Measurements from ENCODE around the gene ETS1.

ETS1 gene

DNA sequence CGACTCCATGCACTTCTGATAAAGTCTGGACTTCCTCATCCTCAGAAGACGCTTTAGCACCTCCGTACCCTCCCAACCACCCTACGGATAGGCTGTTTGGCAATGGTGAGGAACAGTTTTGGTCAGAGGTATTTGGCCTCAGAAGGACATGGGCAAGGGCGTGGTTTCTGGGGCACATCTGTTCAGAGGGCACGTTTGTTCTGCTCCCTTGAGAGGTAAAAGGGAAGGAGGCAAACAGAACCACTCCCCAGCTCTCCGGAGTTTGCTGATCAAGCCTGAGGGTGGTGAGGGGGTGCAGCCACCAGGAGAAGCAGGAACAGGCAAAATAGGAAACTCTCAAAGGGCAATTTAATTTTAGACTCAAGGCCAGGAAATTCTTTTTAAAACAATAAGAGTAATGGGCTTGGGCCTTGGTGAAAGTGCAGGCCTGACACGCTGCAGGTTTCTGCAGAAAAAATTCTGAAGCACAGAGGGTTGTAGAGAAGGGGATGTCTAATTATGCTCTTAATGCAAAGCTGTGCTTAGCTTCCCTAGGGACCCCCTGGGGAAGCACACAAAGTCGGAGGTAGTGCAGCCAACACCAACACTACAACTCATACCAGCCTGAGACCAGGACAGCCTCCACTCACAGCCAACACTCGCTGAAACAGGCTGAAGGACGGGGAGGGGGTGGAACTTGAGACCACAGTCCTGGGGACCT, 23.3 kb downstream of the ETS1 start:
- Mint-ChIP-seq H3K27me3 (no peaks in the 10 kb centered on the region), H3K27ac (peak overlapping the region; percentile 87), H3K36me3 (no peaks in the 10 kb centered on the region), H3K9me3 (no peaks in the 10 kb centered on the region), H3K4me3 (peak overlapping the region; percentile 57), H3K4me1 (peaks cover 38% of the 10 kb centered on the region)
- ATAC-seq (ENCODE audit: low read depth) (peak; percentile 95), DNase-seq (ENCODE audit: low spot score in 2 of 2) (peak; percentile 32 to 34)

GRCh38 chr11:128563308-128563707, 24.1 kb downstream of the ETS1 start:
- Mint-ChIP-seq H3K36me3 (no peaks in the 10 kb centered on the region), H3K4me3 (peak overlapping the region; percentile 57), H3K27ac (peak overlapping the region; percentile 87), H3K9me3 (no peaks in the 10 kb centered on the region), H3K27me3 (no peaks in the 10 kb centered on the region), H3K4me1 (peaks cover 34% of the 10 kb centered on the region)
- ATAC-seq (ENCODE audit: low read depth) (no peak), DNase-seq (ENCODE audit: low spot score in 2 of 2) (no peak)

- ATAC-seq (ENCODE audit: low read depth) (no peak), DNase-seq (ENCODE audit: low spot score in 2 of 2) (no peak)
- no peak overlapping the region for H3K27ac Mint-ChIP-seq
- no peak overlapping the region for H3K4me3 Mint-ChIP-seq
- H3K27me3 Mint-ChIP-seq = no peaks in the 10 kb centered on the region
- no peaks in the 10 kb centered on the region for H3K36me3 Mint-ChIP-seq
- H3K4me1 Mint-ChIP-seq = peaks cover 26% of the 10 kb centered on the region
- no peaks in the 10 kb centered on the region for H3K9me3 Mint-ChIP-seq
These were observed 27.8 kb downstream of the ETS1 start for GRCh38 chr11:128559496-128560103.

DNA sequence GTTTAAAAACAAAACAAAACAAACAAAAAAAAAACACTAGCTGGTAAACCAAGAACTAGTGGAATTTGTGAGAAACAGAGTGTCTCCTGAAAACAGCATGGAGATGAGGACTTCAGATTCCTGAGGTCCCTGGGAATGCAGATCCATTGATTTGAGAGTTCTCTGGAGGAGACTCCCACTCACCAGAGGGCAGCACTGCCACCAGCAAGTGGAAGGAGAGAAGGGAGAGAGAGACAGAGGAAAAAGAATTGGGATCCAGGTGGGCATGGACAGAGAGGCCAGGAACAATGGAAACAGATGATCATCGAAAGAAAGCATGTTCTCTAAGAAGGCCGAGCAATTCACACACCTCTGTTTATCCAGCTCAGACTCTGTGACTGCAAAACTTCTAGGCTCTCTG, 31.8 kb downstream of the ETS1 start:
- ATAC-seq (ENCODE audit: low read depth) (no peak), DNase-seq (ENCODE audit: low spot score in 2 of 2) (no peak)
- no peak overlapping the region for H3K27ac Mint-ChIP-seq
- no peak overlapping the region for H3K4me3 Mint-ChIP-seq
- no peaks in the 10 kb centered on the region for H3K36me3 Mint-ChIP-seq
- H3K4me1 Mint-ChIP-seq = peaks cover 40% of the 10 kb centered on the region
- no peaks in the 10 kb centered on the region for H3K27me3 Mint-ChIP-seq
- no peaks in the 10 kb centered on the region for H3K9me3 Mint-ChIP-seq

DNA sequence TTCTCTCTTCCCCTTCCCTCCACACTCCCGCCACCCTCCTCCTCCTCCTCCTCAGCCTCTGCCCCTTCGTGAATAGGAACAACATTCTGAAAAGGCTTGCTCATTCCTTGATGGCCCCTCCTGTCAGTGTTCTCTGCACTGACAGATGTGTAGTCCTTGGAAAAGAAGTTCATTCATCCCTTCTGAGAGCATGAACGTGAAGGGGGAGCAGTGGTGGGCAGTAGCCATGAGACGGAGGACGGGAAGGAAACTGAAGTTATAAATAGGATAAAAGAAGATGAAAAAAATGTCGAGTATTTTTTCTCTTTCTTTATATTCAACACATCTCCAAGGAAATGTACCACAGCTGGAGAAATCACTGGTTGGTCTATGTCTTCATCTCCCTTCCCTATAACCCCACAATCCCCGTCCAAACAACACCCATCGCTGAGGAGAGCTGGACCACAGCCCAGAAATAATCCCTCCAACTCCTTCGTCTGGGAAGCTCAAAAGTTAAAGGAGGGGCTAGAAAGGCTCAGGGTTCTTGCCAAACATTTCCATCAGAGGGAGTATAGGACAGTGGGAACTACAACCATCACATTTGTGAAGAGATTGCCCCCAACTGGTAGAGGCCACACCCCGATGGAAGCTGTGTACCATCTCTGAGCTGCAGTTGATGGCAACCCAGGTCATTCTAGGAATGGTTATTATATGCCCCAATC, 33.5 kb downstream of the ETS1 start:
- H3K4me1 Mint-ChIP-seq = peaks cover 45% of the 10 kb centered on the region
- H3K4me3 Mint-ChIP-seq = peak overlapping the region; percentile 79
- no peak for ATAC-seq (ENCODE audit: low read depth)
- H3K9me3 Mint-ChIP-seq = no peaks in the 10 kb centered on the region
- DNase-seq (ENCODE audit: low spot score in 2 of 2) = no peak
- H3K36me3 Mint-ChIP-seq = no peaks in the 10 kb centered on the region
- H3K27me3 Mint-ChIP-seq = no peaks in the 10 kb centered on the region
- H3K27ac Mint-ChIP-seq = peak overlapping the region; percentile 95

GRCh38 chr11:128552783-128553661, 34.3 kb downstream of the ETS1 start:
- ATAC-seq (ENCODE audit: low read depth) = peak; percentile 71
- H3K4me1 Mint-ChIP-seq = peaks cover 47% of the 10 kb centered on the region

DNA sequence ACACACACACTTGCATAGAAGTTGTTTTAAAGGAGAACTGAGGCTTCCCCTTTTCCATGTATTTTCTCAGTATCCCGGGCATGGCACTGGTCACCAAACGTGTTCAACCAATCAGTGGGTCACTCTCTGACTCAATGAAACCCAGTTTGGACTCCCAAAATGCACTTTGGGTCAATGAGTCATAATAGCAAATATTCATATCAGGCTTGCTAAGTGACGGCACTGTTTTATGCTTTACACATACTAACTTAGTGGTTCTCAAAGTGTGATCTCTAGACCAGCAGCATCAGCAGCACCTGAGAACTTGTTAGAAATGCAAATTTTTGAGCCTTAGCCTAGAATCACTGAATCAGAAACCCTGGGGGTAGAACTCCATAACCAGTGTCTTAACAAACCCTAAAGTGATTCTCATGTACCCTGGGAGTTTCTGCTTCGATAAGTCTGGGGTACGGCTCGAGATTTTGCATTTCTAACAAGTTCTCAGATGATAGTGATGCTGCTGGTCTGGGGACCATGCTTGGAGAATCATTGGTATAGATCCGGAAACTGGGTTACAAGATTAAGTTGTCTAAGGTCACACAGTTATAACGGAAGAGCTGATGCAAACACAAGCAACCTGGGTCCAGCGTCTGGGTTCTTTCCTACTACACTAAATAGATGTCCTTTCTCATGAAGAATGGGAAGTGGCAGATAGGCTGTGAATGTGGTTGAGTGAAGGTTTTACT, 35.6 kb downstream of the ETS1 start:
- peaks cover 51% of the 10 kb centered on the region for H3K4me1 Mint-ChIP-seq
- H3K9me3 Mint-ChIP-seq = no peaks in the 10 kb centered on the region
- no peaks in the 10 kb centered on the region for H3K27me3 Mint-ChIP-seq
- peak overlapping the region; percentile 95 for H3K27ac Mint-ChIP-seq
- no peaks in the 10 kb centered on the region for H3K36me3 Mint-ChIP-seq
- DNase-seq (ENCODE audit: low spot score in 2 of 2) (peak; percentile 47 to 62), ATAC-seq (ENCODE audit: low read depth) (peak; percentile 63)
- peak overlapping the region; percentile 79 for H3K4me3 Mint-ChIP-seq

More at GRCh38 chr11:128552783-128553661, 34.3 kb downstream of the ETS1 start:
- peak overlapping the region; percentile 79 for H3K4me3 Mint-ChIP-seq
- no peaks in the 10 kb centered on the region for H3K27me3 Mint-ChIP-seq
- no peaks in the 10 kb centered on the region for H3K9me3 Mint-ChIP-seq
- H3K36me3 Mint-ChIP-seq = no peaks in the 10 kb centered on the region
- DNase-seq (ENCODE audit: low spot score in 2 of 2) = peak; percentile 59 to 77
- peak overlapping the region; percentile 95 for H3K27ac Mint-ChIP-seq

DNA sequence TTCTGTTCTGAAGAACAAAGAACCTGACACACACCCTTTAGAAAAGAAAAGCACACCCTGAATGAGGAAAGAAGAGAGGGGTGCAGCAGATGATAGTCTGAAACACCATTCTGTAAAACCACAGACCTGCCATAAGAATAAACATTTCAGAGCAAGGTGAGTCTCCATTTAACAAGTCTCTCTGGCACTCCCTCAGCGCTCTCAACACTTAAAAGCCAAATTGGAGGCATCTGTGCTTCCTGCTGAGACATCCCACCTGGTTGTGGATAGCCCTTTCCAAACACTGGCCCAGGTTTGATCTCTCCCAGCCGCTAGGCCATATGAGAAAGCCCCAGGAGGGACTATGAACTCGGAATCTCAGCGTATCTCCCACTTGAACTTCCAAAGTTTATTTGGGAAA, 36.3 kb downstream of the ETS1 start:
- Mint-ChIP-seq H3K9me3 (no peaks in the 10 kb centered on the region), H3K27ac (peak overlapping the region; percentile 95), H3K36me3 (no peaks in the 10 kb centered on the region), H3K4me3 (peak overlapping the region; percentile 79), H3K4me1 (peaks cover 51% of the 10 kb centered on the region), H3K27me3 (no peaks in the 10 kb centered on the region)
- no peak for DNase-seq (ENCODE audit: low spot score in 2 of 2)
- no peak for ATAC-seq (ENCODE audit: low read depth)

DNA sequence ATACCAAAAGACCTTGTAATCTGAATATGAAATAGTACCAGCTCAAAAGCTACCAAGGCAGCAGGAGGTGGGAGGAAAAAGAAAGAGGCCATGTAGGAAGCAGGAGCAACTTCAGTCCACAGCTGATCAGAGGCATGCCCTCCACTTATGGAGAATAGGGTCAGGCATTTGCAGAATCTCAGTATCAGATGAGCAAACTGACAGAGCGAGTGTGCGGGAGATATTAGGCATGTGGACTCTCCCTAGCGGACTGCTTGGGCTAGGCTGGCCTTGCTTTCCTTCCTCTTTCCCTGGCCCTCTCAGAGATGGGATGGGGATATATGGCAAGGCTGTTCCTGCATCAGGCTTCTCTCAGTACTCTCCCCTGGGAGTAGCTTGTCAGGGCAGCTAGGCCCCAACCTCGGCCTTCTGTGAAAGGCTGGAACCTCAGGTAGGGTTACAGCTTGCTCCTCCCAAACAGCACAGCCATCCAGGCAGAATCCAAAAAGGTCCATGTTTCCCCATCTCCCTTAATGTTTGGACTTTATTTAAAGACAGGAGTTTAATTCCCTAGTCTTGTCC, 37.0 kb downstream of the ETS1 start:
- no peak for ATAC-seq (ENCODE audit: low read depth)
- no peaks in the 10 kb centered on the region for H3K9me3 Mint-ChIP-seq
- H3K4me1 Mint-ChIP-seq = peaks cover 51% of the 10 kb centered on the region
- no peak overlapping the region for H3K4me3 Mint-ChIP-seq
- peak overlapping the region; percentile 95 for H3K27ac Mint-ChIP-seq
- DNase-seq (ENCODE audit: low spot score in 2 of 2) = no peak
- no peaks in the 10 kb centered on the region for H3K36me3 Mint-ChIP-seq
- H3K27me3 Mint-ChIP-seq = no peaks in the 10 kb centered on the region

DNA sequence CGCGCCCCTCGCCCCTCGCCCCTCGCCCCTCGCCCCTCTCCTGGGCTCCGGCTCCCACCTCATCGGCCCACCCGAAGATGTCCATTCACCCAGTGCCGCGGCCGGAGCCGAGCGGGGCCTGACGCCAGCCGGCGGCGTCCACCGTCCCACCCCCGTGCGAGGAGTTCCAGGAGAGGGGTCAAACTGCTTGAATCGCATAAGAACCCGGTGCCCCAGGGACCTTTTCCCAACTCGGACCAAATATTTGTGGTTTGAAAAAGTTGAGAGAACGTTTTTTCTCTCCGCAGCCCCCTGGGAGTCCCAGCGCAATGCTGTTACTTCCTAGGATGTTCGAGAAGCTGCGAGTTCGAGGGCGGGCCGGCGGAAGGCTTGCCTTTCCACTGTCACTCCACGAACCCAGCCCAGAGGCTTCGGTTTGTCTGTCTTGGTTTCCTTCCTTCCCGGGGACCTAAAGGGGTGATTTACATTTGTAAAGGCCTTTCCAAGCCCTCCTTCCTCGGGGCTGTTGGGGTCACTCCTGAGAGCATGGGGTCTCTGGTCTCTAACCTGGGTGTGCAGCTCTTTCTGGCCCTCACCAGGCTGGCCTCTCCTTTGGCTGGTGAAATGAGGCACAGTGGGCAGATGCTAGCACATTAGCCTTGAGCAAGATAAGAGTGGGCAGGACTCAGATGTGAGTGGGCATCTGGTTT, 38.0 kb downstream of the ETS1 start:
- Mint-ChIP-seq H3K9me3 (no peaks in the 10 kb centered on the region), H3K4me1 (peaks cover 51% of the 10 kb centered on the region), H3K4me3 (peak overlapping the region; percentile 92), H3K27ac (peak overlapping the region; percentile 95), H3K27me3 (no peaks in the 10 kb centered on the region), H3K36me3 (no peaks in the 10 kb centered on the region)
- DNase-seq (ENCODE audit: low spot score in 2 of 2) = no peak
- ATAC-seq (ENCODE audit: low read depth) = no peak

- Mint-ChIP-seq H3K27ac (peak overlapping the region; percentile 82), H3K4me1 (peaks cover 45% of the 10 kb centered on the region), H3K27me3 (no peaks in the 10 kb centered on the region), H3K4me3 (peak overlapping the region; percentile 92), H3K9me3 (no peaks in the 10 kb centered on the region), H3K36me3 (no peaks in the 10 kb centered on the region)
- ATAC-seq (ENCODE audit: low read depth) = no peak
- no peak for DNase-seq (ENCODE audit: low spot score in 2 of 2)
These were observed 38.6 kb downstream of the ETS1 start for GRCh38 chr11:128548649-128549255.

DNA sequence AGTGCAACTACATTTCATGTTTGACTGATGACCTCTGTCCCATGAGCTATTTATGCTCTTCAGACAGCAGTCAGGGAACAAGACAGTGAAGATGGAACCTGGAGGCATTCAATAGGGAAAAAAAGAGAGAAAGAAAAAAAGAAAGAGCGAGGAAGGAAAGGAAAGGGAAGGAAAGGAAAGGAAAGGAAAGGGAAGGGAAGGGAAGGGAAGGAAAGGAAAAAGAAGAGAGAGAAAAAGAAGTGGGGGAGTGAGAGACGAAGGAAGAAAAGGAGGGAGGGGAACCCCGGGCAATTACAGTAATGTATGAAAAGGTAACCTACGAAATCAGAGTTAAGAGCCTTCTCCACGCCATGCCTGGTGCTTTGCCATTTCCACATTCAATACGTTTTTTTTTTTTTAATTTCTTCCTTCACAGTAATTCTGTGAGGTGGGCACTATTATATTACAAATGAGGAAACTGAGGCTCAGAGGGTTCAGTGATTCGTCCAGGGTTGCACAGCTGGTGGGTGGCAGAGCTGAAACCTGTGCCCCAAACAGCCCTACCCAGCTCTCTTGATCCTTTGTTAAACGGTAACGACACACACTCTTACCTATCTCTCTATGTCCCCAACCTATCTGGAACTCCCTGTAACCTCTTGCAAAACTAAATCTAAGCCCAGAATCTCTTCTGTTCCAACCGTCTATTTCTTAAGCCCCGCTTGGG, 39.3 kb downstream of the ETS1 start:
- no peak for DNase-seq (ENCODE audit: low spot score in 2 of 2)
- peaks cover 39% of the 10 kb centered on the region for H3K4me1 Mint-ChIP-seq
- no peaks in the 10 kb centered on the region for H3K27me3 Mint-ChIP-seq
- H3K36me3 Mint-ChIP-seq = no peaks in the 10 kb centered on the region
- H3K27ac Mint-ChIP-seq = peak overlapping the region; percentile 82
- ATAC-seq (ENCODE audit: low read depth) = no peak
- H3K9me3 Mint-ChIP-seq = no peaks in the 10 kb centered on the region
- peak overlapping the region; percentile 92 for H3K4me3 Mint-ChIP-seq
